Keratinocyte (primary cell): ENCODE results near the gene FASLG.

Experiments
- CTCF ChIP-seq, 3 experiments: IDR thresholded peaks in 1 of 3; conservative IDR thresholded peaks in 1 of 3; optimal IDR thresholded peaks in 1 of 3; 2 replicates in 2 of 3; 3 replicates in 1 of 3; pipeline versions ENCODE3 to v1.5.1; 2011; ENCODE audit warnings: low read length in 3 of 3, mild to moderate bottlenecking in 3 of 3, moderate library complexity in 2 of 3, control low read depth in 1 of 3, inconsistent platforms in 1 of 3; ENCODE audit not compliant: insufficient read depth in 2 of 3; ENCODE audit errors: extremely low read depth in 1 of 3
- EZH2 ChIP-seq: IDR thresholded peaks from one replicate; pipeline ENCODE4 v1.6.1; 2012; ENCODE audit warnings: inconsistent platforms, mild to moderate bottlenecking, low read length, moderate library complexity

GRCh38 chr1:172656576-172656975 lies 2.3 kb upstream of the FASLG start:
- TF ChIP-seq CTCF (optimal IDR thresholded peaks at IDR 0.05 in 1 of 3, IDR thresholded peaks at IDR 0.05 in 1 of 3, conservative IDR thresholded peaks at IDR 0.05 in 1 of 3; ENCODE audit: extremely low read depth in 1 of 3, insufficient read depth in 2 of 3, low read length in 3 of 3) (no peak), EZH2 (no peak)
